Activated CD8-positive, alpha-beta memory T cell treated with anti-CD3 and anti-CD28 coated beads for 4 hours (primary cell): ENCODE data around the gene OR2T3.
"Not testable (repeated sequence)": the region's sequence is repeated elsewhere in the genome, so short reads cannot be mapped to it uniquely, and the experiment has no call there.

Experiments
- DNase-seq, 2 donors: peaks; one replicate each; pipeline ENCODE4 v3.0.0-alpha.2; 2020; ENCODE audit warnings: low read depth in 2 of 2

OR2T3 gene

GRCh38 chr1:248472111-248472510, 1.0 kb upstream of the OR2T3 start:
- DNase-seq, result not testable (repeated sequence)

- DNase-seq, result not testable (repeated sequence)
These were observed 2.5 kb downstream of the OR2T3 start for GRCh38 chr1:248475660-248476059.

GRCh38 chr1:248481686-248482579, 8.8 kb downstream of the OR2T3 start:
- not testable (repeated sequence) for DNase-seq

- DNase-seq, result not testable (repeated sequence)
These were observed 15.1 kb downstream of the OR2T3 start, which contains the start of gene OR2T5 for GRCh38 chr1:248488289-248488688. Gene OR2T5 (plus strand): TSS chr1:248488589. CDS start chr1:248488589, 0 bp downstream.

- not testable (repeated sequence) for DNase-seq
These were observed 23.5 kb downstream of the OR2T3 start for GRCh38 chr1:248496661-248497060.

- not testable (repeated sequence) for DNase-seq
These were observed 27.3 kb downstream of the OR2T3 start for GRCh38 chr1:248500305-248501035.

- not testable (repeated sequence) for DNase-seq
These were observed 34.6 kb downstream of the OR2T3 start, which contains the start of gene OR2G6 for GRCh38 chr1:248507773-248508172. Gene OR2G6 (plus strand): TSS chr1:248508073. CDS start chr1:248521647, 13,574 bp downstream.

GRCh38 chr1:248510217-248510616, 37.1 kb downstream of the OR2T3 start:
- not testable (repeated sequence) for DNase-seq

GRCh38 chr1:248521856-248522255, 48.7 kb downstream of the OR2T3 start:
- DNase-seq, result no peak
